HCT116 (cell line): ENCODE measurements around the gene MRPL24. TPM values are rescaled to one million over a fixed set of nuclear protein-coding genes. Genes with fewer than 3 reads are reported as not detected.

Experiments
- ATAC-seq: fragments of 200-7000 bp; cut with Tn5 transposase; 2 replicates; pipeline ENCODE4 v1.9.1; 2020; ENCODE audit warnings: mild to moderate bottlenecking, moderate library complexity
- BruUV-seq: library from RNA; stranded (reverse); fragments of 400-500 nt; replicated peaks from 2 replicates; lab custom pipeline; 2021; lab: Mats Ljungman, UMichigan
- CTCF ChIA-PET: fragments of 300-600 bp; sonication (Branson Sonifier 250); formaldehyde crosslinking; loops from one replicate; lab custom pipeline; 2021; ENCODE audit warnings: antibody characterized with exemption; lab: Charles Lee
- POLR2A ChIA-PET: fragments of 300-600, 350-600 bp; sonication (Branson Sonifier 250); formaldehyde crosslinking; loops from one replicate; lab custom pipeline; 2021; ENCODE audit warnings: antibody characterized with exemption; lab: Charles Lee
- RAD21 ChIA-PET, 2 experiments: fragments of 300-600 bp; sonication (Branson Sonifier 250); formaldehyde crosslinking; loops; one replicate each; lab custom pipeline; 2023; ENCODE audit warnings: low total read pairs in 2 of 2; ENCODE audit not compliant: uncharacterized antibody in 2 of 2, unreplicated experiment in 2 of 2, low non-redundant PET in 1 of 2; lab: Charles Lee
- DNase-seq: peaks from one replicate; pipeline ENCODE4 v3.0.0-alpha.2; 2010; ENCODE audit warnings: low read depth, low spot score
- H2AFZ ChIP-seq: fragments of 200-600 bp; shearing (Covaris generic), sonication (generic); 2 replicates; pipeline ENCODE4 v1.6.1; 2017; ENCODE audit warnings: low read depth, mixed run types, mixed read lengths, antibody characterized with exemption, low read length; ENCODE audit not compliant: poor library complexity, severe bottlenecking
- H3K27ac ChIP-seq: 2 replicates; pipeline ENCODE4 v1.5.1; 2012; ENCODE audit warnings: low read depth, low read length
- H3K27me3 ChIP-seq: fragments of 200-600 bp; sonication (generic); 2 replicates; pipeline ENCODE4 v1.6.1; 2016; ENCODE audit warnings: mixed run types, low read length, mixed read lengths; ENCODE audit not compliant: insufficient read depth
- H3K36me3 ChIP-seq, 2 experiments: fragments of 200-500 bp in 1 of 2; fragments of 200-600 bp in 1 of 2; sonication (Bioruptor generic) in 1 of 2; sonication (generic) in 1 of 2; 2 replicates each; pipeline versions ENCODE4 v1.5.1 to v1.6.1; 2014 to 2016; ENCODE audit warnings: low read length in 2 of 2, inconsistent platforms in 1 of 2, mixed read lengths in 1 of 2, mixed run types in 1 of 2; ENCODE audit not compliant: insufficient read depth in 2 of 2, control insufficient read depth in 1 of 2
- H3K4me1 ChIP-seq, 2 experiments: fragments of 200-600 bp in 1 of 2; sonication (generic) in 1 of 2; 2 replicates each; pipeline versions ENCODE4 v1.5.1 to v1.6.1; 2012 to 2017; ENCODE audit warnings: low read length in 2 of 2, inconsistent platforms in 1 of 2, mild to moderate bottlenecking in 1 of 2, mixed read lengths in 1 of 2, mixed run types in 1 of 2, moderate library complexity in 1 of 2; ENCODE audit not compliant: insufficient read depth in 2 of 2, control insufficient read depth in 1 of 2
- H3K4me2 ChIP-seq: fragments of 200-600 bp; sonication (generic); 2 replicates; pipeline ENCODE4 v1.6.1; 2017; ENCODE audit warnings: mixed run types, low read length, mixed read lengths
- H3K4me3 ChIP-seq, 2 experiments: fragments of 200-600 bp in 1 of 2; sonication (generic) in 1 of 2; replicated peaks in 1 of 2; 2 replicates each; pipeline ENCODE4 v1.5.1; 2011 to 2016; ENCODE audit warnings: low read length in 2 of 2, control low read depth in 1 of 2, low read depth in 1 of 2, mild to moderate bottlenecking in 1 of 2, mixed read lengths in 1 of 2, mixed run types in 1 of 2
- H3K79me2 ChIP-seq: fragments of 200-600 bp; sonication (generic); 2 replicates; pipeline ENCODE4 v1.6.1; 2017; ENCODE audit warnings: mild to moderate bottlenecking, mixed run types, low read length, moderate library complexity, mixed read lengths; ENCODE audit not compliant: insufficient read depth
- H3K9ac ChIP-seq: fragments of 200-600 bp; sonication (generic); 2 replicates; pipeline ENCODE4 v1.6.1; 2016; ENCODE audit warnings: low read length, mixed read lengths
- H3K9me2 ChIP-seq: fragments of 200-600 bp; sonication (generic), shearing (Covaris generic); 2 replicates; pipeline ENCODE4 v1.6.1; 2017; ENCODE audit warnings: mixed run types, mild to moderate bottlenecking, moderate library complexity; ENCODE audit not compliant: insufficient read depth
- H3K9me3 ChIP-seq, 2 experiments: fragments of 200-500 bp in 1 of 2; fragments of 200-600 bp in 1 of 2; sonication (Bioruptor generic) in 1 of 2; sonication (generic) in 1 of 2; 2 replicates each; pipeline ENCODE4 v1.6.1; 2014 to 2017; ENCODE audit warnings: low read length in 2 of 2, mixed read lengths in 2 of 2, inconsistent platforms in 1 of 2, low read depth in 1 of 2, mild to moderate bottlenecking in 1 of 2, mixed run types in 1 of 2, moderate library complexity in 1 of 2; ENCODE audit not compliant: control insufficient read depth in 1 of 2, insufficient read depth in 1 of 2
- H4K20me1 ChIP-seq: fragments of 200-600 bp; sonication (generic), shearing (Covaris generic); 2 replicates; pipeline ENCODE4 v1.6.1; 2017; ENCODE audit warnings: mixed run types, mild to moderate bottlenecking, moderate library complexity; ENCODE audit not compliant: insufficient read depth
- ATF3 ChIP-seq: IDR thresholded peaks from 2 replicates; pipeline ENCODE4 v1.6.1; 2012
- CTCF ChIP-seq, 3 experiments: fragments of 200-600 bp in 1 of 3; sonication (generic) in 1 of 3; IDR thresholded peaks in 2 of 3; conservative IDR thresholded peaks in 1 of 3; 2 replicates each; pipeline ENCODE4 v1.5.1; 2012 to 2017; ENCODE audit warnings: low read depth in 2 of 3, low read length in 2 of 3, antibody characterized with exemption in 1 of 3, borderline replicate concordance in 1 of 3, control low read depth in 1 of 3, mild to moderate bottlenecking in 1 of 3, mixed read lengths in 1 of 3, mixed run types in 1 of 3, moderate library complexity in 1 of 3; ENCODE audit not compliant: insufficient read depth in 1 of 3
- EGR1 ChIP-seq: IDR thresholded peaks from 2 replicates; pipeline ENCODE4 v1.6.1; 2012; ENCODE audit warnings: low read depth
- ELF1 ChIP-seq: IDR thresholded peaks from 2 replicates; pipeline ENCODE4 v1.6.1; 2012; ENCODE audit warnings: low read depth, borderline replicate concordance
- EZH2 ChIP-seq: fragments of 200-600 bp; sonication (generic); IDR thresholded peaks from 2 replicates; pipeline ENCODE4 v1.6.1; 2017; ENCODE audit warnings: antibody characterized with exemption, mixed run types
- EZH2phosphoT487 ChIP-seq: fragments of 200-600 bp; IDR thresholded peaks from 2 replicates; pipeline ENCODE4 v1.6.1; 2018; ENCODE audit warnings: antibody characterized with exemption, borderline replicate concordance
- FOSL1 ChIP-seq: IDR thresholded peaks from 2 replicates; pipeline ENCODE4 v1.6.1; 2012; ENCODE audit warnings: low read depth
- MAX ChIP-seq: IDR thresholded peaks from 2 replicates; pipeline ENCODE4 v1.6.1; 2012
- RAD21 ChIP-seq: IDR thresholded peaks from 2 replicates; pipeline ENCODE4 v1.6.1; 2012; ENCODE audit warnings: low read depth, mild to moderate bottlenecking
- SIN3A ChIP-seq: IDR thresholded peaks from 2 replicates; pipeline ENCODE4 v1.6.1; 2012; ENCODE audit warnings: low read depth
- SP1 ChIP-seq: IDR thresholded peaks from 2 replicates; pipeline ENCODE4 v1.6.1; 2012; ENCODE audit warnings: low read depth
- TCF7L2 ChIP-seq: IDR thresholded peaks from 2 replicates; pipeline ENCODE4 v1.7.0; 2011; ENCODE audit warnings: borderline replicate concordance, inconsistent platforms; ENCODE audit not compliant: insufficient read depth, insufficient read length; ENCODE audit errors: extremely low read depth
- YY1 ChIP-seq: IDR thresholded peaks from 2 replicates; pipeline ENCODE4 v1.6.1; 2011; ENCODE audit warnings: low read length, low read depth, moderate library complexity, mild to moderate bottlenecking; ENCODE audit not compliant: insufficient replicate concordance; ENCODE audit errors: extremely low read depth
- ZNF274 ChIP-seq: fragments of 200-500 bp; sonication (Bioruptor generic); IDR thresholded peaks from 2 replicates; pipeline ENCODE4 v1.6.1; 2014; ENCODE audit warnings: mild to moderate bottlenecking, low read depth, low read length, inconsistent platforms
- intact Hi-C: fragments of 100-400 bp; cut with micrococcal nuclease; formaldehyde crosslinking; loops from 2 replicates; pipeline ENCODE4 v1.10.0; 2022
- total RNA-seq: library from RNA; stranded (reverse); gene quantifications from one replicate; pipeline ENCODE4 v1.2.1, GENCODE V29; 2021; ENCODE audit not compliant: unreplicated experiment

Gene MRPL24
- total RNA-seq, 1 experiment from 2014 or later = 111 TPM

- no peaks in the 10 kb centered on the region for H4K20me1 ChIP-seq
- no peaks in the 10 kb centered on the region for H3K9me3 ChIP-seq
- intact Hi-C loops = no loop called here
- POLR2A ChIA-PET = interaction anchor here (1.2 to 3.6 kb wide), 5 partner anchors 15 to 52 kb away, joined by 3 to 22 read pairs (median 7); partner anchors contain the start of genes ISG20L2 and METTL25B
- no peaks in the 10 kb centered on the region for H3K9me2 ChIP-seq
- no peaks in the 10 kb centered on the region for H3K36me3 ChIP-seq
- H3K4me1 ChIP-seq = peaks cover 74 to 76% of the 10 kb centered on the region in 2 experiments
- H3K4me2 ChIP-seq = peak overlapping the region; percentile 85
- BruUV-seq = no TSS peak
- peak overlapping the region in 1 of 2 experiments; percentile 18; a peak in 2 of 4 replicates for H3K4me3 ChIP-seq
- TF ChIP-seq ELF1 = no peak
- no peak for TF ChIP-seq EZH2
- no peak for TF ChIP-seq EZH2phosphoT487
- TF ChIP-seq RAD21 = no peak
- TF ChIP-seq MAX = no peak
- TF ChIP-seq FOSL1 = no peak
- no peak for TF ChIP-seq EGR1
- no peak for TF ChIP-seq SIN3A
- TF ChIP-seq YY1 = no peak
- no peak for TF ChIP-seq SP1
- TF ChIP-seq TCF7L2 = no peak
- no peak for TF ChIP-seq ZNF274
- TF ChIP-seq CTCF (IDR thresholded peaks at IDR 0.05 in 2 of 3, conservative IDR thresholded peaks at IDR 0.05 in 1 of 3; ENCODE audit: borderline replicate concordance in 1 of 3, insufficient read depth in 1 of 3, low read depth in 2 of 3, low read length in 2 of 3) = no peak
- TF ChIP-seq ATF3 = no peak
- H2AFZ ChIP-seq = no peak overlapping the region
- H3K9ac ChIP-seq = peak overlapping the region; percentile 51
- H3K27ac ChIP-seq = peak overlapping the region; percentile 68
- RAD21 ChIA-PET = interaction anchor here (2.1 to 3.8 kb wide), 1 partner anchor 23 kb away, joined by 7 to 11 read pairs; no protein-coding TSS in a partner anchor
- DNase-seq (no peak), ATAC-seq (peak; percentile 16; the same call in 1 of the 2 replicates)
- CTCF ChIA-PET = interaction anchor here (1.5 to 14.7 kb wide), 4 partner anchors 10 to 86 kb away, joined by 5 to 310 read pairs (median 32); partner anchors contain the start of genes ISG20L2 and METTL25B
- no peaks in the 10 kb centered on the region for H3K27me3 ChIP-seq
- H3K79me2 ChIP-seq = no peaks in the 10 kb centered on the region
Observed at GRCh38 chr1:156712626-156713025, 28.3 kb downstream of the MRPL24 start.
